Measurements from ENCODE around the gene ALK. TPM values are rescaled to one million over a fixed set of nuclear protein-coding genes. Genes with fewer than 3 reads are reported as not detected.

ALK gene
- total RNA-seq, 4 donors from 2014 or later: 0.83 to 1.6 (median 1.2) TPM

- no peak for TF ChIP-seq EP300 (IDR thresholded peaks at IDR 0.05)
- no peak for TF ChIP-seq CTCF (IDR thresholded peaks at IDR 0.05)
- no peak for TF ChIP-seq POLR2A (IDR thresholded peaks at IDR 0.05; ENCODE audit: low read depth)
- no peak for TF ChIP-seq POLR2AphosphoS5 (IDR thresholded peaks at IDR 0.05)
- WGBS: 100% methylated on average over 1 of the region's 1 CpG
- DNase-seq (ENCODE audit: extremely low spot score): no peak
- no peak overlapping the region for H3K4me3 ChIP-seq
- H3K9me3 ChIP-seq: no peaks in the 10 kb centered on the region
- H3K27me3 ChIP-seq: no peaks in the 10 kb centered on the region
- H3K36me3 ChIP-seq: no peaks in the 10 kb centered on the region
- H3K4me1 ChIP-seq: no peaks in the 10 kb centered on the region
- H3K27ac ChIP-seq (replicated peaks in 1 of 4): no peak overlapping the region
- intact Hi-C loops (cut with DNase I): no loop called here
Measured at GRCh38 chr2:29872870-29873269, 48.5 kb downstream of the ALK start.

GRCh38 chr2:29871541-29871940 lies 49.8 kb downstream of the ALK start:
- TF ChIP-seq POLR2AphosphoS5 (IDR thresholded peaks at IDR 0.05) (no peak), POLR2A (IDR thresholded peaks at IDR 0.05; ENCODE audit: low read depth) (no peak), CTCF (IDR thresholded peaks at IDR 0.05) (no peak), EP300 (IDR thresholded peaks at IDR 0.05) (no peak)
- intact Hi-C loops (cut with DNase I): no loop called here
- Histone ChIP-seq H3K27ac (replicated peaks in 1 of 4) (no peak overlapping the region), H3K36me3 (no peaks in the 10 kb centered on the region), H3K9me3 (no peaks in the 10 kb centered on the region), H3K4me1 (no peaks in the 10 kb centered on the region), H3K27me3 (no peaks in the 10 kb centered on the region), H3K4me3 (no peak overlapping the region)
- no peak for DNase-seq (ENCODE audit: extremely low spot score)
- WGBS: 88% methylated on average over 2 of the region's 2 CpGs

GRCh38 chr2:29865512-29865911 lies 55.9 kb downstream of the ALK start:
- H3K36me3 ChIP-seq: no peaks in the 10 kb centered on the region
- no peaks in the 10 kb centered on the region for H3K4me1 ChIP-seq
- 90% methylated on average over 1 of the region's 1 CpG for WGBS
- no peak overlapping the region for H3K4me3 ChIP-seq
- H3K27me3 ChIP-seq: no peaks in the 10 kb centered on the region
- peak; percentile 72 for DNase-seq (ENCODE audit: extremely low spot score)
- TF ChIP-seq POLR2AphosphoS5 (IDR thresholded peaks at IDR 0.05): no peak
- TF ChIP-seq POLR2A (IDR thresholded peaks at IDR 0.05; ENCODE audit: low read depth): no peak
- no peaks in the 10 kb centered on the region for H3K9me3 ChIP-seq
- intact Hi-C loops (cut with DNase I): no loop called here
- no peak overlapping the region for H3K27ac ChIP-seq (replicated peaks in 1 of 4)

GRCh38 chr2:29864988-29865387 lies 56.4 kb downstream of the ALK start:
- DNase-seq (ENCODE audit: extremely low spot score): peak; percentile 57
- no peak overlapping the region for H3K27ac ChIP-seq (replicated peaks in 1 of 4)
- no peak for TF ChIP-seq POLR2AphosphoS5 (IDR thresholded peaks at IDR 0.05)
- no peak for TF ChIP-seq CTCF (IDR thresholded peaks at IDR 0.05)
- TF ChIP-seq EP300 (IDR thresholded peaks at IDR 0.05): no peak
- no peak for TF ChIP-seq POLR2A (IDR thresholded peaks at IDR 0.05; ENCODE audit: low read depth)
- H3K27me3 ChIP-seq: no peaks in the 10 kb centered on the region
- no peak overlapping the region for H3K4me3 ChIP-seq
- no peaks in the 10 kb centered on the region for H3K36me3 ChIP-seq
- no peaks in the 10 kb centered on the region for H3K4me1 ChIP-seq
- WGBS: 0% methylated on average over 1 of the region's 1 CpG
- H3K9me3 ChIP-seq: no peaks in the 10 kb centered on the region
- intact Hi-C loops (cut with DNase I): no loop called here

- H3K4me1 ChIP-seq: no peaks in the 10 kb centered on the region
- no peaks in the 10 kb centered on the region for H3K36me3 ChIP-seq
- H3K27me3 ChIP-seq: peaks cover 0 to 17% (median 0%) of the 10 kb centered on the region in 4 donors
- no peak overlapping the region for H3K27ac ChIP-seq (replicated peaks in 1 of 4)
- H3K4me3 ChIP-seq: no peak overlapping the region
- intact Hi-C loops (cut with DNase I): no loop called here
- peaks cover 0 to 8% (median 4%) of the 10 kb centered on the region in 4 donors for H3K9me3 ChIP-seq
- TF ChIP-seq EP300 (IDR thresholded peaks at IDR 0.05) (no peak), POLR2A (IDR thresholded peaks at IDR 0.05; ENCODE audit: low read depth) (no peak), POLR2AphosphoS5 (IDR thresholded peaks at IDR 0.05) (no peak), CTCF (IDR thresholded peaks at IDR 0.05) (no peak)
- DNase-seq (ENCODE audit: extremely low spot score): peak; percentile 34
- WGBS: 87% methylated on average over 7 of the region's 7 CpGs
Measured at GRCh38 chr2:29855924-29856639, 65.3 kb downstream of the ALK start.

Measured in esophagus muscularis mucosa (tissue), 4 donors.